Tibial nerve (tissue), 4 donors: ENCODE results near the gene LGALS4.
"Not testable (repeated sequence)": the region's sequence is repeated elsewhere in the genome, so short reads cannot be mapped to it uniquely, and the experiment has no call there.

ENCODE experiments used
- EP300 ChIP-seq, 2 donors: sonication (generic); formaldehyde crosslinking; IDR thresholded peaks; one replicate each; pipeline ENCODE4 v1.6.1; 2017; ENCODE audit warnings: antibody characterized with exemption in 2 of 2, mild to moderate bottlenecking in 1 of 2
- POLR2A ChIP-seq, 2 donors: fragments of 450-650 bp; IDR thresholded peaks; one replicate each; pipeline ENCODE4 v1.6.1; 2017; ENCODE audit warnings: antibody characterized with exemption in 2 of 2, mild to moderate bottlenecking in 2 of 2, moderate library complexity in 2 of 2
- TF ChIP-seq, protein P1 (sequence below), 5 experiments: fragments of 200-600 bp in 3 of 5; fragments of 450-650 bp in 2 of 5; sonication (generic) in 3 of 5; IDR thresholded peaks; one replicate each; pipeline ENCODE4 v1.5.1; 2016 to 2019; ENCODE audit warnings: antibody characterized with exemption in 5 of 5, mild to moderate bottlenecking in 3 of 5, moderate library complexity in 2 of 5

DNA sequence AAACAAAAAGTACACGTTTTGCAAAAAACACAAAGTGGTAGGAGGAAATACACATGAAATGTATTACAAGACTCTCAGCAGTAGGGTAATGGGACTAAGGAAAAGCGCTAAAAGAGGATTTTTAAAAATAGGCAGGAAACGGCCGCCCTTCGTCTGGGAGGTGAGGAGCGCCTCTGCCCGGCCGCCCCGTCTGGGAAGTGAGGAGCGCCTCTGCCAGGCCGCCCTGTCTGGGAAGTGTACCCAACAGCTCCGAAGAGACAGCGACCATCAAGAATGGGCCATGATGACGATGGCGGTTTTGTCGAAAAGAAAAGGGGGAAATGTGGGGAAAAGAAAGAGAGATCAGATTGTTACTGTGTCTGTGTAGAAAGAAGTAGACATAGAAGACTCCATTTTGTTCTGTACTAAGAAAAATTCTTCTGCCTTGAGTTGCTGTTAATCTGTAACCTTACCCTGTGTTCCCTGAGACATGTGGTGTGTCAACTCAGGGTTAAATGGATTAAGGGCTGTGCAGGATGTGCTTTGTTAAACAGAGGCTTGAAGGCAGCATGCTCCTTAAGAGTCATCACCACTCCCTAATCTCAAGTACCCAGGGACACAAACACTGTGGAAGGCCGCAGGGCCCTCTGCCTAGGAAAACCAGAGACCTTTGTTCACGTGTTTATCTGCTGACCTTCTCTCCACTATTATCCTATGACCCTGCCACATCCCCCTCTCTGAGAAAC, 5.2 kb downstream of the LGALS4 start:
- TF ChIP-seq POLR2A, EP300 (IDR thresholded peaks at IDR 0.05): not testable (repeated sequence)
- TF ChIP-seq, protein P1, sequence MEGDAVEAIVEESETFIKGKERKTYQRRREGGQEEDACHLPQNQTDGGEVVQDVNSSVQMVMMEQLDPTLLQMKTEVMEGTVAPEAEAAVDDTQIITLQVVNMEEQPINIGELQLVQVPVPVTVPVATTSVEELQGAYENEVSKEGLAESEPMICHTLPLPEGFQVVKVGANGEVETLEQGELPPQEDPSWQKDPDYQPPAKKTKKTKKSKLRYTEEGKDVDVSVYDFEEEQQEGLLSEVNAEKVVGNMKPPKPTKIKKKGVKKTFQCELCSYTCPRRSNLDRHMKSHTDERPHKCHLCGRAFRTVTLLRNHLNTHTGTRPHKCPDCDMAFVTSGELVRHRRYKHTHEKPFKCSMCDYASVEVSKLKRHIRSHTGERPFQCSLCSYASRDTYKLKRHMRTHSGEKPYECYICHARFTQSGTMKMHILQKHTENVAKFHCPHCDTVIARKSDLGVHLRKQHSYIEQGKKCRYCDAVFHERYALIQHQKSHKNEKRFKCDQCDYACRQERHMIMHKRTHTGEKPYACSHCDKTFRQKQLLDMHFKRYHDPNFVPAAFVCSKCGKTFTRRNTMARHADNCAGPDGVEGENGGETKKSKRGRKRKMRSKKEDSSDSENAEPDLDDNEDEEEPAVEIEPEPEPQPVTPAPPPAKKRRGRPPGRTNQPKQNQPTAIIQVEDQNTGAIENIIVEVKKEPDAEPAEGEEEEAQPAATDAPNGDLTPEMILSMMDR (IDR thresholded peaks at IDR 0.05): not testable (repeated sequence)
